Activated CD4-positive, alpha-beta T cell treated with anti-CD3 and anti-CD28 coated beads for 36 hours (primary cell): Measurements from ENCODE around the gene MARCKSL1. TPM values are rescaled to one million over a fixed set of nuclear protein-coding genes. Genes with fewer than 3 reads are reported as not detected.

Experiments used
- ATAC-seq: fragments of 200-7000 bp; cut with Tn5 transposase; one replicate; pipeline ENCODE4 v1.10.0; 2021; ENCODE audit warnings: mild to moderate bottlenecking, moderate library complexity
- CTCF ChIA-PET: fragments of 350-600 bp; sonication (Branson Sonifier 250); formaldehyde crosslinking; loops from one replicate; lab custom pipeline; 2021; ENCODE audit warnings: antibody characterized with exemption; lab: Charles Lee
- POLR2A ChIA-PET: fragments of 350-600 bp; sonication (Branson Sonifier 250); formaldehyde crosslinking; loops from one replicate; lab custom pipeline; 2021; ENCODE audit warnings: antibody characterized with exemption, inconsistent platforms; lab: Charles Lee
- DNase-seq: peaks from one replicate; pipeline ENCODE4 v3.0.0-alpha.2; 2020
- H3K27ac Mint-ChIP-seq: one replicate; pipeline ENCODE4 v1.8.0; 2021; ENCODE audit warnings: mixed read lengths
- H3K27me3 Mint-ChIP-seq: one replicate; pipeline ENCODE4 v1.8.0; 2021; ENCODE audit warnings: mixed read lengths
- H3K36me3 Mint-ChIP-seq: one replicate; pipeline ENCODE4 v1.8.0; 2021; ENCODE audit warnings: low read depth, mixed read lengths
- H3K4me1 Mint-ChIP-seq: one replicate; pipeline ENCODE4 v1.8.0; 2021; ENCODE audit warnings: mixed read lengths
- H3K4me3 Mint-ChIP-seq: one replicate; pipeline ENCODE4 v1.8.0; 2021; ENCODE audit warnings: mild to moderate bottlenecking, moderate library complexity, mixed read lengths
- H3K9me3 Mint-ChIP-seq: one replicate; pipeline ENCODE4 v1.8.0; 2021; ENCODE audit warnings: low read depth, mixed read lengths
- intact Hi-C, 2 experiments: fragments of 100-400 bp; cut with DNase I in 1 of 2; cut with micrococcal nuclease in 1 of 2; formaldehyde crosslinking; loops; one replicate each; pipeline versions ENCODE4 v1.14.2 to v1.15.1; 2022 to 2024; cut with DNase I, micrococcal nuclease
- total RNA-seq, 2 experiments: library from RNA; stranded (reverse); gene quantifications; one replicate each; pipeline ENCODE4 v1.2.3, GENCODE V29; 2021

The MARCKSL1 gene, protein sequence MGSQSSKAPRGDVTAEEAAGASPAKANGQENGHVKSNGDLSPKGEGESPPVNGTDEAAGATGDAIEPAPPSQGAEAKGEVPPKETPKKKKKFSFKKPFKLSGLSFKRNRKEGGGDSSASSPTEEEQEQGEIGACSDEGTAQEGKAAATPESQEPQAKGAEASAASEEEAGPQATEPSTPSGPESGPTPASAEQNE
- 10 to 100 TPM; 27.0 to 29.3 TPM for total RNA-seq

DNA sequence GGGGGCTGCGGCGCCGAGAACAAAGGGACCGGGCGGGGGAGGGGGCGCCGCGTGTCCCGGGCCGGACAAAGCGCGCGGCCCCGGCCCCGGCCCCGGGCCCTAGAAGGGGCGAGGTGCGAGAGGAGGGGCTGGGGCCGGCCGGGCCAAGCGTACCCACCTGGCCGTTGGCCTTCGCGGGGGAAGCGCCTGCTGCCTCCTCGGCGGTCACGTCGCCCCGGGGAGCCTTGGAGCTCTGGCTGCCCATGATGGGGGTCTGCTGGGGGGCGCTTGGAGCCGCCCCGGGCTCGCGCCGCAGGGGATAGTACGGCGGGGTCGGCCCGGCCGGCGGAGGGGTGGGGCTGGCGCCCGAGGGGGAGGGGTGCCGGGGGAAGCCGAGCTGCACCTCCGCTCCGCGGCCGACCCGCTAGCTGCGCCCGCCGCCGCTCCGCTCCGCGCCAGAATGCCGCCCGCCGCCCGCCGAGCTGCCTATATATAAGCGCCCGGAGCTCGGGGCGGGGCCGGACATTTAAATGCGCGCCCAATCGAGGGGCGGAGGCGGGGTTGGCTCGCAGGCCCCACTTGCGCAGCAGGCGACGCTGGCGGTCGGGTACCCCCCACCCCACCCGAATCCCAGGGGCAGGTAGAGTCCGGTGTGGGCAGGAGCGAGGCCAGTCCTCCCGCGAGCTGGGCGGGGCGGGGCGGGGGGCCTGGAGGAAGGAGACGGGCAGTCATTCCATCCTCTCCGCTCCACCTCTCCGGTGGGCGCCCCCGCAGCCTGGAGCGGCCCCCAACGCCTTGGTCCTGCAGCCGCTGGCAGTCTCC is at the start of gene MARCKSL1:
MARCKSL1 (minus strand) TSS at position 444 of the 801 bp plus-strand sequence; CDS start at position 244, 200 bp downstream.
- ChIA-PET CTCF (interaction anchor here (0.6 to 2.4 kb wide), 10 partner anchors 10 to 1346 kb away, joined by 3 to 8 read pairs (median 4); no protein-coding TSS in a partner anchor), POLR2A (interaction anchor here (0.6 to 1.9 kb wide), 18 partner anchors 9 to 529 kb away, joined by 3 to 15 read pairs (median 4); partner anchors contain the start of genes BSDC1, CCDC28B, HDAC1 and IQCC)
- peak within 1 kb of the TSS; percentile 77 for H3K4me3 Mint-ChIP-seq
- H3K27ac Mint-ChIP-seq = peak within 1 kb of the TSS; percentile 76
- peak; percentile 88 for DNase-seq
- H3K9me3 Mint-ChIP-seq = no peaks in the 10 kb centered on the region
- intact Hi-C loops = loop anchor here (1.0 to 5.0 kb wide), 8 partner anchors 15 to 481 kb away; partner anchors contain the start of genes BSDC1 (in 1 of the 2), EIF3I (in 1 of the 2), HDAC1 (in 1 of the 2) and LCK (in 1 of the 2)
- H3K36me3 Mint-ChIP-seq = peaks cover 22% of the 10 kb centered on the region
- peaks cover 52% of the 10 kb centered on the region for H3K4me1 Mint-ChIP-seq
- ATAC-seq = peak; percentile 50
- H3K27me3 Mint-ChIP-seq = no peaks in the 10 kb centered on the region

DNA sequence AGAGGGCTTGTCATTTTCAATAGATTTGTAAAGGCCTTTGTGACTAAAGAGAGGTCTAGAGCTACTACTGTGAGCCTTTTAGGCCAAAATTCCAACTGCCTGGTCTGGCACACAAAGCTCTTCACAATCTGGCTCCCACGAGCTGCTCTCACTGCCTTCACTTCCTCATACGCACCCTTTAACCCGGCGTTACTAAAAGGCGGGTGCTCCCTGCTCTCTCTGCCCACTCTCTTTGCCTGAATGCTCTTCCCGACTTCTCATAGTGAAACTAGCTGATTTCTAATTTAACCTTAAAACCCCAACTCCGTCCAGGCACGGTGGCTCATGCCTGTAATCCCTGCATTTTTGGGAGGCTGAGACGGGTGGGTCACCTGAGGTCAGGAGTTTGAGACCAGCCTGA is 44.0 kb upstream of the MARCKSL1 start:
- ATAC-seq (no peak), DNase-seq (no peak)
- H3K27ac Mint-ChIP-seq = no peak overlapping the region
- no peaks in the 10 kb centered on the region for H3K4me1 Mint-ChIP-seq
- no peak overlapping the region for H3K4me3 Mint-ChIP-seq
- H3K36me3 Mint-ChIP-seq = peaks cover 32% of the 10 kb centered on the region
- H3K9me3 Mint-ChIP-seq = no peaks in the 10 kb centered on the region
- ChIA-PET CTCF (no interaction called here), POLR2A (no interaction called here)
- no peaks in the 10 kb centered on the region for H3K27me3 Mint-ChIP-seq
- intact Hi-C loops = no loop called here

DNA sequence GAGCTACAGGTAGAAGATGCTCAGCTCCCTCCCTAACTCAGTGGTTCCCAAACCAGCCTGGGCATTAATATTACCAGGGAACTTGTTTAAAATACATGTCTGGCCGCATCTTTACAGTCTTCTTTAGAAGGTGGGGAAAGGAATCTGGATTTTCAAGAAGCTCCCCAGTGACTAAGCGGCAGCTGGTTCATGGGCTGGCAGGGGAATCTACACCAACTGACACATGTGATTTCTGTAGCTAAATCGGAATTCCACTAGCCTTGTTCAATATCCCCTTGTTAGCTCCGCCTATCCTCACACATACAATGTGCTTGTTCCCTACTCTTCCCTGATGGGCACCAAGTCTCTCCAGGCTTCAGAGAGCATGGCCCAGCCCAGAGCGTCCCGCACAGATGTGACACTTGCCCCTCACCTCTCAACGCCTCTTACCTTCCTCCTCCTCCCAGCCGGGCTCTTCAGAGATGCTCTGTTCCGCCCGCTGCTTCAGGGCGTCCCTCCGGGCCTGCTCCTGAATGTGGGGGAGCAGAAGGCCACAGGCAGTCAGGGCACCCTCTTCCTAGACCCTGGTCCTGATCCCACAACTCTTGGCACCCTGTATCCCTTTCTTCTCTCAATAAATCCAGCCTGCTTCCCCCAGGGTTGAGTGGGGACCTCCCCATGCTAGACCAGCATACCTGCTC is 41.6 kb upstream of the MARCKSL1 start:
- H3K27ac Mint-ChIP-seq = no peak overlapping the region
- CTCF ChIA-PET = interaction anchor here (1.0 to 1.1 kb wide), 2 partner anchors 18 to 162 kb away, joined by 3 to 4 read pairs; no protein-coding TSS in a partner anchor

DNA sequence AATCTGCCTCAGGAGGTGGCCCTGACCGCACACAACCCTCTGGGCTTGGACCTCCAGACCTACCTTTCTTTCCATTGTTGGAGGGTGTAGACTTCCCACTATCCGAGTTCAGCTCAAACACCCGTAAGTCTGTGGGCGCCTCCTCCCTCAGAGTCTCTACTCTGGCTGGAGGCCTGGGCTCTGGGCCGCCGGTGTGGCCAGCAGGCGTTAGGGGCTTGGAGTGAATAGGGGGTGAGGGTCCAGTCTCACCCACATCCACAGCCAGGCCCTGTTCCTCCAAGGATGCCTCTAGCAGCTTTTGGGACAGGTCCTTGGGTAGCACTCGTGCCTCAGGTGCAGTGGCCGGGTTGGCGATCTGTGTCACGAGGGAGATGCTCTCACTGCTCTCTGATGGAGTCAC is 40.2 kb upstream of the MARCKSL1 start:
- no peak overlapping the region for H3K27ac Mint-ChIP-seq
- CTCF ChIA-PET = interaction anchor here (0.6 to 1.1 kb wide), 4 partner anchors 11 to 395 kb away, joined by 3 read pairs; no protein-coding TSS in a partner anchor
- POLR2A ChIA-PET = no interaction called here
- no peaks in the 10 kb centered on the region for H3K9me3 Mint-ChIP-seq
- ATAC-seq (no peak), DNase-seq (no peak)
- no peak overlapping the region for H3K4me3 Mint-ChIP-seq
- peaks cover 34% of the 10 kb centered on the region for H3K36me3 Mint-ChIP-seq
- no peaks in the 10 kb centered on the region for H3K27me3 Mint-ChIP-seq
- H3K4me1 Mint-ChIP-seq = peaks cover 13% of the 10 kb centered on the region
- intact Hi-C loops = no loop called here

More for the DNA sequence above, 41.6 kb upstream of the MARCKSL1 start:
- ATAC-seq (no peak), DNase-seq (no peak)
- Mint-ChIP-seq H3K4me3 (no peak overlapping the region), H3K9me3 (no peaks in the 10 kb centered on the region), H3K27me3 (no peaks in the 10 kb centered on the region), H3K36me3 (peaks cover 31% of the 10 kb centered on the region), H3K4me1 (peaks cover 2% of the 10 kb centered on the region)
- intact Hi-C loops = no loop called here
- POLR2A ChIA-PET = no interaction called here

GRCh38 chr1:32373996-32374592 is 38.1 kb upstream of the MARCKSL1 start:
- CTCF ChIA-PET = no interaction called here
- DNase-seq (no peak), ATAC-seq (no peak)
- H3K4me1 Mint-ChIP-seq = peaks cover 13% of the 10 kb centered on the region
- intact Hi-C loops = no loop called here
- H3K4me3 Mint-ChIP-seq = no peak overlapping the region
- peaks cover 25% of the 10 kb centered on the region for H3K36me3 Mint-ChIP-seq
- no peak overlapping the region for H3K27ac Mint-ChIP-seq
- no peaks in the 10 kb centered on the region for H3K9me3 Mint-ChIP-seq
- POLR2A ChIA-PET = no interaction called here
- H3K27me3 Mint-ChIP-seq = no peaks in the 10 kb centered on the region

DNA sequence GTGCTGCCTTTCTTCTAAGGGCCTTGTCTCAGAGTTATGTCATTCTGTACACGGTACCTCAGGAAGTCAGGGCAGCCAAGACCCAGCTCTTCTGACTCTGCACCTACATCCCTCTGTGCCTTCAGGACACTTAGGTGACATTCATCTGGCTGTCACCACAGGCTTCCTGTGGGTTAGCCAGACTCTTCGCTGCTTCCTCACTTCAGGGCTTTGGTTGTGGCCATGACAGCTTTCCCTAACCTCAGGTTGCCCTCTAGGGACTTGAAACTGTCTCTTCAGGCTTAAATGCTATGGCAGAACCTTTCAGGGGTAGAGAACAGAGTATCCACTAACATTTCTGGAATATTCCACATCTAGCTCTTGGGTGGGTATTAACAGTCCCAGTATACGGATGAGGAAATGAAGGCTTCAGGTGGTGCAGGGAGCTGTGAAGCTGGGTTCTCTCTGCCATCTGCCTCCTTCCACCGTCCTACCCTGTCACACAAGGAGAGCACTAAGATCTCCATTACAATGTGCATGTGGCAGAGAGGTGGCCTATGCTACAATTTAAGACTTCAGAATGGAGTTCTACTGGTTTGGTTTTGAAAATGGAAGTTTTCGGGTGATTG is 36.2 kb upstream of the MARCKSL1 start:
- H3K27ac Mint-ChIP-seq = peak overlapping the region; percentile 44
- peaks cover 13% of the 10 kb centered on the region for H3K4me1 Mint-ChIP-seq
- ChIA-PET CTCF (interaction anchor here (0.8 to 1.7 kb wide), 4 partner anchors 22 to 157 kb away, joined by 3 to 6 read pairs (median 3); partner anchors contain the start of gene BSDC1), POLR2A (interaction anchor here (0.6 to 0.7 kb wide), 3 partner anchors 33 to 263 kb away, joined by 3 read pairs; no protein-coding TSS in a partner anchor)
- DNase-seq (peak; percentile 51), ATAC-seq (peak; percentile 78)
- H3K4me3 Mint-ChIP-seq = no peak overlapping the region
- H3K9me3 Mint-ChIP-seq = no peaks in the 10 kb centered on the region
- peaks cover 15% of the 10 kb centered on the region for H3K36me3 Mint-ChIP-seq
- intact Hi-C loops = no loop called here
- no peaks in the 10 kb centered on the region for H3K27me3 Mint-ChIP-seq

DNA sequence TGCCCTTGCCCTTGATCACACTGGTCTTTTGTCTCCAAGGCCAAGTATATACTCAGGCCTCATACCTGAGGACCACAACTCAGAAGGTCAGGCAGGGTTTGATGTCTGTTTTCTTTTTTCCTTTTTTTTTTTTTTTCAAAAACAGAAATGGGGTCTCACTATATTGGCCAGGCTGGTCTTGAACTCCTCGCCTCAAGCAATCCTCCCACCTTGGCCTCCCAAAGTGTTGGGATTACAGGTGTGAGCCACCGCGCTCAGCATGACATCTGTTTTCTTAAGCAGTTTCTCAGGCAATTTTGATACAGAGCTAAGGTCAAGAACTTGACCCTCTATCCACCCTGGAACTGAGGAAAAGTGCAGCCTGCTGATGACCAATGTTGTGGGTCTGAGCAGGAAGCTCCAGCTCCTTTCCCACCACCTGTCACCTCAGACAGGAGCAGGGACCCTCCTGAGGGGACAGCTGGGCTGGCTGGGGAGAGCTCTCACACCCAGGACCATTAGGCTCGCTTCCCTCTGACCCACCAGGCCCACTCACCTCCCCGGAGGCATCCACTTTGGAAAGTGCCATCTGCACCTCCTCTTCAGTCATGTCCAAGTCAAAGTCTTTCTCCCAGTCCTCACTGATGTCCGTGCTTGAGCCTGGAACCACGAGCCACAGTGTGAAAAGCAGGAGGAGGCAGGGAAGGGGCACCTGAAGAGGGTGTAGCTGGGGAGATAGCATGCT is 32.0 kb upstream of the MARCKSL1 start:
- Mint-ChIP-seq H3K4me1 (peaks cover 13% of the 10 kb centered on the region), H3K36me3 (peaks cover 6% of the 10 kb centered on the region), H3K27me3 (no peaks in the 10 kb centered on the region), H3K4me3 (no peak overlapping the region), H3K27ac (no peak overlapping the region), H3K9me3 (no peaks in the 10 kb centered on the region)
- intact Hi-C loops = no loop called here
- DNase-seq (no peak), ATAC-seq (no peak)
- POLR2A ChIA-PET = no interaction called here
- CTCF ChIA-PET = no interaction called here

DNA sequence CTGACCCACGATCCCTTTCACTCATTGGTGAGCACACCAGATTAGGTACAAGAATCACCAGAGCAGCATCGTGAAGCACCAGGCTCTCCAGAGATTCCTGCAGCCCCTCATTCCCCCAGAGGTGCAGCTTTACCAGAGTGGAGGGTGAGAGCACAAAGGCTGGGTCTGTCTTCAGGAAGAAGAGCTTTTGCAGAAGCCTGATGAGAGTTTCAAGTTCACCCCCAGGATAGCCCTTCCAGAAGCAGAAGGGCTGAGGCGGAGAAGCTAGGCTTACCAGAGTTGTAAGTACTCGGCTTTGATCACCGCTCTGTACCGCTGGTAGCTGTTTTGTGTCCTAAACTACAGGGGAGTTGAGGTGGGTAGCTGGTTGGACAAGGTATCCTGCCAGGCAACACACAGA is 29.4 kb upstream of the MARCKSL1 start:
- ATAC-seq = no peak

GRCh38 chr1:32364836-32365235 is 28.8 kb upstream of the MARCKSL1 start:
- H3K36me3 Mint-ChIP-seq = peaks cover 12% of the 10 kb centered on the region
- no peak for DNase-seq

More for the DNA sequence above, 29.4 kb upstream of the MARCKSL1 start:
- peaks cover 12% of the 10 kb centered on the region for H3K36me3 Mint-ChIP-seq
- ChIA-PET POLR2A (no interaction called here), CTCF (interaction anchor here (0.7 to 3.3 kb wide), 4 partner anchors 10 to 62 kb away, joined by 3 to 16 read pairs (median 4); no protein-coding TSS in a partner anchor)
- H3K4me3 Mint-ChIP-seq = no peak overlapping the region
- DNase-seq = no peak
- intact Hi-C loops = no loop called here
- no peak overlapping the region for H3K27ac Mint-ChIP-seq
- H3K4me1 Mint-ChIP-seq = peaks cover 11% of the 10 kb centered on the region
- peaks cover 2% of the 10 kb centered on the region for H3K27me3 Mint-ChIP-seq
- no peaks in the 10 kb centered on the region for H3K9me3 Mint-ChIP-seq

GRCh38 chr1:32363713-32364112 is 27.7 kb upstream of the MARCKSL1 start:
- DNase-seq (no peak), ATAC-seq (no peak)
- intact Hi-C loops = no loop called here
- ChIA-PET POLR2A (no interaction called here), CTCF (interaction anchor here (3.3 kb wide), 1 partner anchor 11 kb away, joined by 16 read pairs; no protein-coding TSS in a partner anchor)
- peaks cover 12% of the 10 kb centered on the region for H3K36me3 Mint-ChIP-seq
- H3K4me3 Mint-ChIP-seq = no peak overlapping the region
- H3K27ac Mint-ChIP-seq = no peak overlapping the region
- H3K27me3 Mint-ChIP-seq = peaks cover 2% of the 10 kb centered on the region
- H3K4me1 Mint-ChIP-seq = peaks cover 18% of the 10 kb centered on the region
- no peaks in the 10 kb centered on the region for H3K9me3 Mint-ChIP-seq

More at GRCh38 chr1:32364836-32365235, 28.8 kb upstream of the MARCKSL1 start:
- peaks cover 14% of the 10 kb centered on the region for H3K4me1 Mint-ChIP-seq
- no peak for ATAC-seq
- ChIA-PET POLR2A (no interaction called here), CTCF (interaction anchor here (0.7 to 3.3 kb wide), 3 partner anchors 11 to 33 kb away, joined by 3 to 16 read pairs (median 3); no protein-coding TSS in a partner anchor)
- intact Hi-C loops = no loop called here
- no peak overlapping the region for H3K4me3 Mint-ChIP-seq
- peaks cover 2% of the 10 kb centered on the region for H3K27me3 Mint-ChIP-seq
- H3K9me3 Mint-ChIP-seq = no peaks in the 10 kb centered on the region
- H3K27ac Mint-ChIP-seq = no peak overlapping the region
